ENCODE data around the gene MINDY4B. TPM values are rescaled to one million over a fixed set of nuclear protein-coding genes. Genes with fewer than 3 reads are reported as not detected.

The MINDY4B gene
- total RNA-seq, 1 donor, result not detected

DNA sequence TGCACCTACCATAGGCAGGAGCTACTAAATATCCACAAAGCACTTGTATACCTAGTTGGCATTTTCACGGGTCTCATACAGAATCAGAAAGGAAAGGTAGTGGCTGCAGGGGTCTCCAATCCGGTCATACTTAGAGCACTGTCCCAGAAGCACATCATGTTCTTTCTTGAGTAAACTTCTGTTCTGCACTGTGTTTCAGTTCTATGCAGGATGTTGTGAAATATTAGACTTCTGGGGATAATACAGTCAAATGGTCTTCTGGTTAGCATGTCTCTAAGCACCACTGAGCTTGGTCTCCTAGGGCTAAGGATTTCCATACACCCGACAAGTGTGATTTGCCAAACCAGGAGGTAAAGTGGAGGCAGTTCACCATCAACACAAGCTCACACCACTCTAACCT is 27.9 kb downstream of the MINDY4B start:
- H3K79me2 ChIP-seq (ENCODE audit: insufficient read depth, low read length), result no peaks in the 10 kb centered on the region
- H3K27ac ChIP-seq (ENCODE audit: low read depth, low read length), result no peak overlapping the region
- H2AFZ ChIP-seq (ENCODE audit: low read length), result no peak overlapping the region
- peaks cover 11% of the 10 kb centered on the region for H3K27me3 ChIP-seq (ENCODE audit: insufficient read depth, low read length)
- DNase-seq (ENCODE audit: insufficient read length, low spot score, missing footprints), result no peak
- no peak overlapping the region for H3K4me2 ChIP-seq (ENCODE audit: insufficient read depth, low read length)
- H3K9me3 ChIP-seq (ENCODE audit: low read depth, low read length), result no peaks in the 10 kb centered on the region
- H4K20me1 ChIP-seq (ENCODE audit: insufficient read depth, low read length), result no peaks in the 10 kb centered on the region
- no peaks in the 10 kb centered on the region for H3K36me3 ChIP-seq (ENCODE audit: insufficient read depth, low read length)
- TF ChIP-seq, protein P1, sequence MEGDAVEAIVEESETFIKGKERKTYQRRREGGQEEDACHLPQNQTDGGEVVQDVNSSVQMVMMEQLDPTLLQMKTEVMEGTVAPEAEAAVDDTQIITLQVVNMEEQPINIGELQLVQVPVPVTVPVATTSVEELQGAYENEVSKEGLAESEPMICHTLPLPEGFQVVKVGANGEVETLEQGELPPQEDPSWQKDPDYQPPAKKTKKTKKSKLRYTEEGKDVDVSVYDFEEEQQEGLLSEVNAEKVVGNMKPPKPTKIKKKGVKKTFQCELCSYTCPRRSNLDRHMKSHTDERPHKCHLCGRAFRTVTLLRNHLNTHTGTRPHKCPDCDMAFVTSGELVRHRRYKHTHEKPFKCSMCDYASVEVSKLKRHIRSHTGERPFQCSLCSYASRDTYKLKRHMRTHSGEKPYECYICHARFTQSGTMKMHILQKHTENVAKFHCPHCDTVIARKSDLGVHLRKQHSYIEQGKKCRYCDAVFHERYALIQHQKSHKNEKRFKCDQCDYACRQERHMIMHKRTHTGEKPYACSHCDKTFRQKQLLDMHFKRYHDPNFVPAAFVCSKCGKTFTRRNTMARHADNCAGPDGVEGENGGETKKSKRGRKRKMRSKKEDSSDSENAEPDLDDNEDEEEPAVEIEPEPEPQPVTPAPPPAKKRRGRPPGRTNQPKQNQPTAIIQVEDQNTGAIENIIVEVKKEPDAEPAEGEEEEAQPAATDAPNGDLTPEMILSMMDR (IDR thresholded peaks at IDR 0.05; ENCODE audit: extremely low read depth, low read depth, low read length), result no peak
- no peaks in the 10 kb centered on the region for H3K4me1 ChIP-seq (ENCODE audit: insufficient read depth, low read length)
- no peak overlapping the region for H3K4me3 ChIP-seq (ENCODE audit: insufficient read depth, low read length)

DNA sequence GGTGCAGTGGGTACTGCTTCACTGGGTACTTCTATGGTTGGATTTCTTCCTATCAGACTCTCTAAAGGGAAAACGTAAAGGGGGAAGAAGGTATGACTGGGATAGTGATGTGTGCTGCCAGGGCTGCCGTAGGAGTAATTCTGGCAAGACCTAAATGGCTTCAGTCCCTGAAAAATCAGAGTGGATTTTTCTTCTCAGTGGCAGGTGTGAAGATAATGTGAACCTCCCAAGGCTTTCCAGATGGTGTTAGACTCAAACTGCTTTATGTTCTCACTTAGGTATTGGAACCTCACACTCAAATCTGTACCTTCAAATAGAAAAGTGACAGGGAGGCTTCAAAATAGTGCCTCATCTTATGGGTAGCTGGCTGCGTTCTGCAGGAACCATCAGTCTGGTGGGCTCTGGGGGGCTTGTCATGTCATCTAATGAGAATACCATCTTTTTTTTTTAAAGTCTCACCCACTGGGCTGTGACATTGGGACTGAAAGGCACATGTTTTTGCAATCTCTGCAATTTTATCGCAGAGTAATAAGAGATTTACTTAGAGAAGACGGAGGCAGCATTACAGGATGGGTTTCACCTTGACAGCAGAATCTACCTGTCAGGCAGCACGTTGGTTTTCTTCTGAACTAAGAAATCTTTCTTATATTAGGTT is 28.5 kb downstream of the MINDY4B start:
- TF ChIP-seq, protein P1 (IDR thresholded peaks at IDR 0.05; ENCODE audit: extremely low read depth, low read depth, low read length), result no peak
- H4K20me1 ChIP-seq (ENCODE audit: insufficient read depth, low read length), result no peaks in the 10 kb centered on the region
- no peak overlapping the region for H3K4me3 ChIP-seq (ENCODE audit: insufficient read depth, low read length)
- no peaks in the 10 kb centered on the region for H3K4me1 ChIP-seq (ENCODE audit: insufficient read depth, low read length)
- H3K27ac ChIP-seq (ENCODE audit: low read depth, low read length), result no peak overlapping the region
- no peak for DNase-seq (ENCODE audit: insufficient read length, low spot score, missing footprints)
- no peak overlapping the region for H3K4me2 ChIP-seq (ENCODE audit: insufficient read depth, low read length)
- H3K79me2 ChIP-seq (ENCODE audit: insufficient read depth, low read length), result no peaks in the 10 kb centered on the region
- H2AFZ ChIP-seq (ENCODE audit: low read length), result no peak overlapping the region
- no peaks in the 10 kb centered on the region for H3K9me3 ChIP-seq (ENCODE audit: low read depth, low read length)
- H3K36me3 ChIP-seq (ENCODE audit: insufficient read depth, low read length), result no peaks in the 10 kb centered on the region
- H3K27me3 ChIP-seq (ENCODE audit: insufficient read depth, low read length), result peaks cover 11% of the 10 kb centered on the region

DNA sequence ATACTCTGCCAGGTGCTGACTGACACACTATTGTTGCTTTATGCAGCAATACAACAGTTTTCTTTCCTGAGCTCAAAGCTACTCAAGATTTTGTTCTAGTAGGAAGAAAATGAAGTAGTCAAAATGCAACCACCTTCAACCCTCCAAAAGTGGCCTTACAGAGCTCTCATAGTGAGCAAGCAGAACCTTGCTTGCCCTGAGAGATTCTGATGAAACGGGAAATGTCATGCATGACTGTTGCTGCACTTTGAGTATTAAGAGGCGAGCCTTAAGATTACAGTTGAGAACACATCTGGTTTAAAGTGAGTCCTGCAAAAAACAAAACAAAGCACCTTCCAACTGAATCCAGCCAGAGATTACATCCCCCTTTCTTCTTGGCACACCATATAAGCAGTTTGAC is 29.7 kb downstream of the MINDY4B start:
- Histone ChIP-seq H3K27me3 (ENCODE audit: insufficient read depth, low read length) (peaks cover 11% of the 10 kb centered on the region), H3K4me1 (ENCODE audit: insufficient read depth, low read length) (peaks cover 1% of the 10 kb centered on the region), H3K4me3 (ENCODE audit: insufficient read depth, low read length) (no peak overlapping the region), H3K79me2 (ENCODE audit: insufficient read depth, low read length) (no peaks in the 10 kb centered on the region), H3K36me3 (ENCODE audit: insufficient read depth, low read length) (no peaks in the 10 kb centered on the region), H3K27ac (ENCODE audit: low read depth, low read length) (no peak overlapping the region), H2AFZ (ENCODE audit: low read length) (no peak overlapping the region), H3K4me2 (ENCODE audit: insufficient read depth, low read length) (no peak overlapping the region), H4K20me1 (ENCODE audit: insufficient read depth, low read length) (no peaks in the 10 kb centered on the region), H3K9me3 (ENCODE audit: low read depth, low read length) (no peaks in the 10 kb centered on the region)
- no peak for DNase-seq (ENCODE audit: insufficient read length, low spot score, missing footprints)
- TF ChIP-seq, protein P1 (IDR thresholded peaks at IDR 0.05; ENCODE audit: extremely low read depth, low read depth, low read length), result no peak

DNA sequence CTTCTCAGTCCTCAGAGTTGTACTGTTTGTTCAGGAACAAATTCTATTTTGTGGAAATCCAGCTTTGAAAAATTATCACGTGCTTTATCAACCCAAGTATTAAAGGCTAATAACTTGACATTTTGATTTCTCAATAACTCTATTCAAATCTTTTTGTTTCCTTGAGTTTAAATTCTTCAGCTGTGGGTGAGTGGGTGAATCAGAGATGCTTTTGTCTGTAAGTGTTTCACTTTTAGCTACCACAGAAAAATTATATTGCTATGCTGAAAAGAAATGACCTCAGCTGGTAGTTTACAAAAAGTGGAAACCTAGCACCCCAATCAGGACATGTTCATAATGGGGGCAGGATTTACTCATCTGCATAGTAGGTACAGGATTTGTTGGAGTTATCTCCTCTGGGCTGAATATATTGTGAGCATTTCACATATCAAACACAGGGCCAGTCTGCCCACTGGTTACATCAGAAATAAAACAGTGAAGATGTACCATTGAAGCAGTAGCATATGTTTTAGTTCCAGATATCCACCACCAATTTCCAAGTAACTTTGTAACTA is 30.5 kb downstream of the MINDY4B start:
- no peak for DNase-seq (ENCODE audit: insufficient read length, low spot score, missing footprints)
- Histone ChIP-seq H3K79me2 (ENCODE audit: insufficient read depth, low read length) (no peaks in the 10 kb centered on the region), H3K36me3 (ENCODE audit: insufficient read depth, low read length) (no peaks in the 10 kb centered on the region), H3K4me2 (ENCODE audit: insufficient read depth, low read length) (no peak overlapping the region), H3K27me3 (ENCODE audit: insufficient read depth, low read length) (peaks cover 11% of the 10 kb centered on the region), H3K9me3 (ENCODE audit: low read depth, low read length) (no peaks in the 10 kb centered on the region), H2AFZ (ENCODE audit: low read length) (no peak overlapping the region), H3K27ac (ENCODE audit: low read depth, low read length) (no peak overlapping the region), H3K4me3 (ENCODE audit: insufficient read depth, low read length) (no peak overlapping the region), H3K4me1 (ENCODE audit: insufficient read depth, low read length) (peaks cover 2% of the 10 kb centered on the region), H4K20me1 (ENCODE audit: insufficient read depth, low read length) (no peaks in the 10 kb centered on the region)
- TF ChIP-seq, protein P1 (IDR thresholded peaks at IDR 0.05; ENCODE audit: extremely low read depth, low read depth, low read length), result no peak
